Neural cell (in vitro differentiated cells): ENCODE measurements around the gene CTNNA2. TPM values are rescaled to one million over a fixed set of nuclear protein-coding genes. Genes with fewer than 3 reads are reported as not detected.

ENCODE experiments used
- H2AFZ ChIP-seq: fragments of 200-600, 300-800 bp; sonication (generic), shearing (Covaris generic); 2 replicates; pipeline ENCODE4 v1.6.0; 2014; ENCODE audit warnings: low read depth, mild to moderate bottlenecking, antibody characterized with exemption, low read length, moderate library complexity
- H3F3A ChIP-seq: fragments of 200-600 bp; shearing (Covaris generic); 2 replicates; pipeline ENCODE4 v1.6.1; 2016; ENCODE audit warnings: mild to moderate bottlenecking, moderate library complexity, mixed read lengths, antibody characterized with exemption, low read length; ENCODE audit not compliant: insufficient read depth, poor library complexity, severe bottlenecking
- H3K27ac ChIP-seq: fragments of 200-600, 300-800 bp; sonication (generic), shearing (Covaris generic); 2 replicates; pipeline ENCODE4 v1.5.1; 2014; ENCODE audit warnings: mild to moderate bottlenecking, low read length, moderate library complexity
- H3K27me3 ChIP-seq: fragments of 300-800, 200-600 bp; sonication (generic), shearing (Covaris generic); 2 replicates; pipeline ENCODE4 v1.6.0; 2014; ENCODE audit warnings: mild to moderate bottlenecking, low read depth, low read length, moderate library complexity; ENCODE audit not compliant: insufficient read depth
- H3K36me3 ChIP-seq: fragments of 300-800, 200-600 bp; sonication (generic), shearing (Covaris generic); 2 replicates; pipeline ENCODE4 v1.5.1; 2014; ENCODE audit warnings: mild to moderate bottlenecking, antibody characterized with exemption, low read length, moderate library complexity; ENCODE audit not compliant: insufficient read depth
- H3K4me2 ChIP-seq: fragments of 300-800, 200-600 bp; sonication (generic), shearing (Covaris generic); 2 replicates; pipeline ENCODE4 v1.6.0; 2014; ENCODE audit warnings: mild to moderate bottlenecking, low read length
- H3K4me3 ChIP-seq: fragments of 300-800, 200-600 bp; sonication (generic), shearing (Covaris generic); 2 replicates; pipeline ENCODE4 v1.5.1; 2014; ENCODE audit warnings: mild to moderate bottlenecking, low read length, moderate library complexity
- H3K79me2 ChIP-seq: fragments of 200-600 bp; shearing (Covaris generic); replicated peaks from 2 replicates; pipeline ENCODE4 v1.6.0; 2014; ENCODE audit warnings: mild to moderate bottlenecking, low read length, moderate library complexity; ENCODE audit not compliant: insufficient read depth
- H3K9ac ChIP-seq: fragments of 300-800, 200-600 bp; sonication (generic), shearing (Covaris generic); 2 replicates; pipeline ENCODE4 v1.6.1; 2016; ENCODE audit warnings: mild to moderate bottlenecking, low read length, mixed read lengths
- H3K9me2 ChIP-seq: fragments of 200-600 bp; shearing (Covaris generic); 2 replicates; pipeline ENCODE4 v1.6.1; 2016; ENCODE audit warnings: mild to moderate bottlenecking, low read length, mixed read lengths; ENCODE audit not compliant: insufficient read depth
- H3K9me3 ChIP-seq: fragments of 200-600, 300-800 bp; sonication (generic), shearing (Covaris generic); 2 replicates; pipeline ENCODE4 v1.6.1; 2016; ENCODE audit warnings: mild to moderate bottlenecking, mixed run types, low read length, moderate library complexity, mixed read lengths
- H4K20me1 ChIP-seq: fragments of 200-600 bp; shearing (Covaris generic); 2 replicates; pipeline ENCODE4 v1.6.1; 2016; ENCODE audit warnings: mild to moderate bottlenecking, mixed run types; ENCODE audit not compliant: insufficient read depth
- EP300 ChIP-seq: fragments of 450-650 bp; conservative IDR thresholded peaks from 2 replicates; pipeline ENCODE4 v1.6.1; 2014; ENCODE audit warnings: antibody characterized with exemption, mild to moderate bottlenecking, moderate library complexity; ENCODE audit not compliant: poor library complexity, severe bottlenecking
- EZH2 ChIP-seq: fragments of 200-600, 300-800 bp; shearing (Covaris generic), sonication (generic); IDR thresholded peaks from 2 replicates; pipeline ENCODE4 v1.6.1; 2014; ENCODE audit warnings: antibody characterized with exemption, low read length, borderline replicate concordance, mild to moderate bottlenecking; ENCODE audit not compliant: insufficient read depth, poor library complexity, severe bottlenecking
- MXI1 ChIP-seq: fragments of 450-650 bp; conservative IDR thresholded peaks from 2 replicates; pipeline ENCODE4 v1.6.1; 2014; ENCODE audit warnings: antibody characterized with exemption, mild to moderate bottlenecking; ENCODE audit not compliant: poor library complexity, severe bottlenecking
- POLR2AphosphoS5 ChIP-seq: IDR thresholded peaks from 2 replicates; pipeline ENCODE4 v1.6.1; 2012
- RAD21 ChIP-seq: fragments of 450-650 bp; conservative IDR thresholded peaks from 2 replicates; pipeline ENCODE4 v1.6.1; 2014; ENCODE audit warnings: antibody characterized with exemption, mild to moderate bottlenecking, moderate library complexity
- SMC3 ChIP-seq: fragments of 450-650 bp; conservative IDR thresholded peaks from 2 replicates; pipeline ENCODE4 v1.6.1; 2014; ENCODE audit warnings: antibody characterized with exemption, mild to moderate bottlenecking, moderate library complexity; ENCODE audit not compliant: poor library complexity
- TAF1 ChIP-seq: IDR thresholded peaks from 2 replicates; pipeline ENCODE4 v1.6.1; 2012; ENCODE audit warnings: low read depth
- polyA plus RNA-seq: library from polyadenylated mRNA; depleted of rRNA; stranded (reverse); fragments of >200 nt; gene quantifications from 2 replicates; pipeline ENCODE4 v1.2.3, GENCODE V29; 2014
- small RNA-seq, 3 experiments: library from RNA; depleted of rRNA; stranded (forward); fragments of <200 nt; gene quantifications; one replicate each; pipeline ENCODE3, GENCODE V24; 2012
- TF ChIP-seq, protein P1 (sequence below): IDR thresholded peaks from 2 replicates; pipeline ENCODE4 v1.6.1; 2012; ENCODE audit warnings: borderline replicate concordance
- TF ChIP-seq, protein P2 (sequence below): fragments of 450-650 bp; IDR thresholded peaks from 2 replicates; pipeline ENCODE4 v1.5.1; 2014; ENCODE audit warnings: antibody characterized with exemption, mild to moderate bottlenecking, moderate library complexity; ENCODE audit not compliant: poor library complexity, severe bottlenecking

The CTNNA2 gene
- polyA plus RNA-seq, 1 donor from 2014 or later, result 194 TPM

GRCh38 chr2:80689106-80689505, 1176.3 kb downstream of the CTNNA2 start:
- H2AFZ ChIP-seq, result no peak overlapping the region
- H3K27me3 ChIP-seq, result no peaks in the 10 kb centered on the region
- TF ChIP-seq MXI1 (no peak), TAF1 (no peak), SMC3 (no peak), RAD21 (no peak), POLR2AphosphoS5 (no peak), EZH2 (no peak), EP300 (no peak)
- TF ChIP-seq, protein P1, sequence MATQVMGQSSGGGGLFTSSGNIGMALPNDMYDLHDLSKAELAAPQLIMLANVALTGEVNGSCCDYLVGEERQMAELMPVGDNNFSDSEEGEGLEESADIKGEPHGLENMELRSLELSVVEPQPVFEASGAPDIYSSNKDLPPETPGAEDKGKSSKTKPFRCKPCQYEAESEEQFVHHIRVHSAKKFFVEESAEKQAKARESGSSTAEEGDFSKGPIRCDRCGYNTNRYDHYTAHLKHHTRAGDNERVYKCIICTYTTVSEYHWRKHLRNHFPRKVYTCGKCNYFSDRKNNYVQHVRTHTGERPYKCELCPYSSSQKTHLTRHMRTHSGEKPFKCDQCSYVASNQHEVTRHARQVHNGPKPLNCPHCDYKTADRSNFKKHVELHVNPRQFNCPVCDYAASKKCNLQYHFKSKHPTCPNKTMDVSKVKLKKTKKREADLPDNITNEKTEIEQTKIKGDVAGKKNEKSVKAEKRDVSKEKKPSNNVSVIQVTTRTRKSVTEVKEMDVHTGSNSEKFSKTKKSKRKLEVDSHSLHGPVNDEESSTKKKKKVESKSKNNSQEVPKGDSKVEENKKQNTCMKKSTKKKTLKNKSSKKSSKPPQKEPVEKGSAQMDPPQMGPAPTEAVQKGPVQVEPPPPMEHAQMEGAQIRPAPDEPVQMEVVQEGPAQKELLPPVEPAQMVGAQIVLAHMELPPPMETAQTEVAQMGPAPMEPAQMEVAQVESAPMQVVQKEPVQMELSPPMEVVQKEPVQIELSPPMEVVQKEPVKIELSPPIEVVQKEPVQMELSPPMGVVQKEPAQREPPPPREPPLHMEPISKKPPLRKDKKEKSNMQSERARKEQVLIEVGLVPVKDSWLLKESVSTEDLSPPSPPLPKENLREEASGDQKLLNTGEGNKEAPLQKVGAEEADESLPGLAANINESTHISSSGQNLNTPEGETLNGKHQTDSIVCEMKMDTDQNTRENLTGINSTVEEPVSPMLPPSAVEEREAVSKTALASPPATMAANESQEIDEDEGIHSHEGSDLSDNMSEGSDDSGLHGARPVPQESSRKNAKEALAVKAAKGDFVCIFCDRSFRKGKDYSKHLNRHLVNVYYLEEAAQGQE, result no peak
- TF ChIP-seq, protein P2, sequence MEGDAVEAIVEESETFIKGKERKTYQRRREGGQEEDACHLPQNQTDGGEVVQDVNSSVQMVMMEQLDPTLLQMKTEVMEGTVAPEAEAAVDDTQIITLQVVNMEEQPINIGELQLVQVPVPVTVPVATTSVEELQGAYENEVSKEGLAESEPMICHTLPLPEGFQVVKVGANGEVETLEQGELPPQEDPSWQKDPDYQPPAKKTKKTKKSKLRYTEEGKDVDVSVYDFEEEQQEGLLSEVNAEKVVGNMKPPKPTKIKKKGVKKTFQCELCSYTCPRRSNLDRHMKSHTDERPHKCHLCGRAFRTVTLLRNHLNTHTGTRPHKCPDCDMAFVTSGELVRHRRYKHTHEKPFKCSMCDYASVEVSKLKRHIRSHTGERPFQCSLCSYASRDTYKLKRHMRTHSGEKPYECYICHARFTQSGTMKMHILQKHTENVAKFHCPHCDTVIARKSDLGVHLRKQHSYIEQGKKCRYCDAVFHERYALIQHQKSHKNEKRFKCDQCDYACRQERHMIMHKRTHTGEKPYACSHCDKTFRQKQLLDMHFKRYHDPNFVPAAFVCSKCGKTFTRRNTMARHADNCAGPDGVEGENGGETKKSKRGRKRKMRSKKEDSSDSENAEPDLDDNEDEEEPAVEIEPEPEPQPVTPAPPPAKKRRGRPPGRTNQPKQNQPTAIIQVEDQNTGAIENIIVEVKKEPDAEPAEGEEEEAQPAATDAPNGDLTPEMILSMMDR, result no peak

More at GRCh38 chr2:80689106-80689505, 1176.3 kb downstream of the CTNNA2 start:
- H3K79me2 ChIP-seq, result no peaks in the 10 kb centered on the region
- no peaks in the 10 kb centered on the region for H3F3A ChIP-seq
- no peak overlapping the region for H3K27ac ChIP-seq
- no peak overlapping the region for H3K4me2 ChIP-seq
- H4K20me1 ChIP-seq, result no peaks in the 10 kb centered on the region
- no peak overlapping the region for H3K9ac ChIP-seq
- no peak overlapping the region for H3K4me3 ChIP-seq
- H3K9me3 ChIP-seq, result no peaks in the 10 kb centered on the region
- no peaks in the 10 kb centered on the region for H3K36me3 ChIP-seq
- H3K9me2 ChIP-seq, result no peaks in the 10 kb centered on the region

Small RNAs within 50 kb of the gene (small RNA-seq; reads per million reads assigned to genes)
- gene MIR4264, result 0 reads per million in 3 experiments
- 0 reads per million in 3 experiments for gene MIR8080
- 0 reads per million in 3 experiments for gene RNU6-561P
